ENCODE results near the gene SHOC2. TPM values are rescaled to one million over a fixed set of nuclear protein-coding genes. Genes with fewer than 3 reads are reported as not detected.
"Not testable (repeated sequence)": the region's sequence is repeated elsewhere in the genome, so short reads cannot be mapped to it uniquely, and the experiment has no call there.

The SHOC2 gene
- total and polyA plus RNA-seq, 8 donors, result 30.5 to 61.6 (median 36.5) TPM

- peaks cover 0 to 3% of the 10 kb centered on the region in 2 donors for H3K4me1 ChIP-seq
- no peak overlapping the region for H3K27ac ChIP-seq
- ATAC-seq (no peak), DNase-seq (no peak)
- no peaks in the 10 kb centered on the region for H3K9me3 ChIP-seq
- no peaks in the 10 kb centered on the region for H3K27me3 ChIP-seq
- H3K36me3 ChIP-seq, result peaks cover 0 to 24% of the 10 kb centered on the region in 2 donors
- intact Hi-C loops (cut with DNase I), result no loop called here
- H3K4me3 ChIP-seq, result no peak overlapping the region
- TF ChIP-seq CTCF (IDR thresholded peaks at IDR 0.05), result no peak
Measured at GRCh38 chr10:110903280-110904278, 15.8 kb upstream of the SHOC2 start.

GRCh38 chr10:110910138-110910537, 9.3 kb upstream of the SHOC2 start:
- H3K27ac ChIP-seq, result no peak overlapping the region
- H3K36me3 ChIP-seq, result no peaks in the 10 kb centered on the region
- TF ChIP-seq CTCF (IDR thresholded peaks at IDR 0.05), result no peak
- no peaks in the 10 kb centered on the region for H3K9me3 ChIP-seq
- intact Hi-C loops (cut with DNase I), result no loop called here
- no peak overlapping the region for H3K4me3 ChIP-seq
- no peak for ATAC-seq
- no peak for DNase-seq
- H3K4me1 ChIP-seq, result no peaks in the 10 kb centered on the region
- H3K27me3 ChIP-seq, result no peaks in the 10 kb centered on the region

GRCh38 chr10:110912374-110912773, 7.0 kb upstream of the SHOC2 start:
- no peak for ATAC-seq
- TF ChIP-seq CTCF (IDR thresholded peaks at IDR 0.05), result no peak

GRCh38 chr10:110914431-110914830, 5.0 kb upstream of the SHOC2 start:
- Histone ChIP-seq H3K4me1 (peaks cover 4 to 11% of the 10 kb centered on the region in 2 donors), H3K4me3 (no peak overlapping the region), H3K9me3 (no peaks in the 10 kb centered on the region), H3K36me3 (no peaks in the 10 kb centered on the region), H3K27me3 (no peaks in the 10 kb centered on the region), H3K27ac (no peak overlapping the region)
- no peak for ATAC-seq
- intact Hi-C loops (cut with DNase I), result no loop called here
- DNase-seq, result no peak
- TF ChIP-seq CTCF (IDR thresholded peaks at IDR 0.05), result no peak

More at GRCh38 chr10:110912374-110912773, 7.0 kb upstream of the SHOC2 start:
- H3K4me3 ChIP-seq, result no peak overlapping the region
- intact Hi-C loops (cut with DNase I), result no loop called here
- no peaks in the 10 kb centered on the region for H3K27me3 ChIP-seq
- no peak overlapping the region for H3K27ac ChIP-seq
- H3K4me1 ChIP-seq, result peaks cover 0 to 2% of the 10 kb centered on the region in 2 donors
- no peaks in the 10 kb centered on the region for H3K9me3 ChIP-seq
- DNase-seq, result no peak
- H3K36me3 ChIP-seq, result no peaks in the 10 kb centered on the region

GRCh38 chr10:110915035-110915434, 4.4 kb upstream of the SHOC2 start:
- Histone ChIP-seq H3K27ac (no peak overlapping the region), H3K9me3 (no peaks in the 10 kb centered on the region), H3K4me1 (peaks cover 4 to 11% of the 10 kb centered on the region in 2 donors), H3K4me3 (no peak overlapping the region), H3K36me3 (no peaks in the 10 kb centered on the region), H3K27me3 (no peaks in the 10 kb centered on the region)
- no peak for TF ChIP-seq CTCF (IDR thresholded peaks at IDR 0.05)
- intact Hi-C loops (cut with DNase I), result no loop called here
- ATAC-seq (no peak), DNase-seq (no peak)

- H3K27ac ChIP-seq; H3K27me3 ChIP-seq; DNase-seq; intact Hi-C loops (cut with DNase I); H3K9me3 ChIP-seq; H3K4me3 ChIP-seq; ATAC-seq; H3K36me3 ChIP-seq: not testable (repeated sequence)
- peaks cover 4 to 12% of the 10 kb centered on the region in 2 donors for H3K4me1 ChIP-seq
Measured at GRCh38 chr10:110915600-110915999, 3.8 kb upstream of the SHOC2 start.
